Measurements from ENCODE around the gene MTCP1. TPM values are rescaled to one million over a fixed set of nuclear protein-coding genes. Genes with fewer than 3 reads are reported as not detected.

The MTCP1 gene
- total and polyA plus RNA-seq, 2 of the 8 experiments (the other 6 are each of a cell fraction or from before 2014, with no cell fraction given): 1.2 to 12.3 TPM

DNA sequence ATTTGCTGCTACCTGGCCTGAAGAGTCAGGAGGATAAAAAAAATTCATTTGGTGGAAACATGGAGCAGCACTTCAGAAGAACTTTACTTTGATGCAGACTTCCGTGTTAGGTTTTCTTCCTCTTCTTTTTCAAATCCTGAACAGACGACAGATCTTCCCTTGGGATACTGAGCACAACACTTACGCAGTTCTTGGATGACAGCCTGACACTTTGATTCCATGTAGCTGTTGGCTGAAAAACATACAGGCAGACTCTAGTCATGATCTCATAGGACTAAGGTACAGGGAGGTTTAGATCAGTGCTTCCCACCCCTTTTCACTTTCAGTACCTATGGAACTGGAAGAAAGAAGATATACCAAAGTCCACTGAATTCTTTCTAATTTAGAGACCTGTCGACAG is 9.2 kb downstream of the MTCP1 start:
- H2BK5ac ChIP-seq (ENCODE audit: low read depth, low read length): no peak overlapping the region
- no peaks in the 10 kb centered on the region for H3K79me1 ChIP-seq (ENCODE audit: low read depth, low read length)
- H2AFZ ChIP-seq (ENCODE audit: low read length): no peak overlapping the region
- H2BK20ac ChIP-seq (ENCODE audit: low read length): no peak overlapping the region
- no peaks in the 10 kb centered on the region for H4K20me1 ChIP-seq (replicated peaks in 1 of 2; ENCODE audit: control insufficient read depth in 1 of 2, insufficient read depth in 2 of 2, low read length in 2 of 2)
- ChIA-PET CTCF (ENCODE audit: partially characterized antibody) (no interaction called here), POLR2A (ENCODE audit: partially characterized antibody) (no interaction called here)
- no peak overlapping the region for H3K56ac ChIP-seq (replicated peaks; ENCODE audit: insufficient read length, low read depth, low read length)
- no peak overlapping the region for H3K4ac ChIP-seq (replicated peaks; ENCODE audit: insufficient read length, low read depth, low read length)
- no peak overlapping the region for H3K4me2 ChIP-seq (ENCODE audit: insufficient read depth in 1 of 2, low read depth in 2 of 2, low read length in 2 of 2)
- no peak overlapping the region for H2BK12ac ChIP-seq (ENCODE audit: low read depth, low read length)
- H3K9ac ChIP-seq (replicated peaks in 1 of 4; ENCODE audit: extremely low read depth in 1 of 4, low read depth in 3 of 4, low read length in 3 of 4): no peak overlapping the region
- no peak for TF ChIP-seq SUZ12 (IDR thresholded peaks at IDR 0.05; ENCODE audit: low read length)
- no peak for TF ChIP-seq ASH2L (IDR thresholded peaks at IDR 0.05; ENCODE audit: low read length)
- H3K4me3 ChIP-seq (ENCODE audit: extremely low read depth in 1 of 4, insufficient read depth in 2 of 4, low read depth in 3 of 4, low read length in 4 of 4): no peak overlapping the region
- no peak overlapping the region for H3K18ac ChIP-seq (ENCODE audit: extremely low read depth, low read length)
- no peak overlapping the region for H4K5ac ChIP-seq (ENCODE audit: insufficient read length, low read depth, low read length)
- no peak overlapping the region for H2BK120ac ChIP-seq (replicated peaks; ENCODE audit: low read depth, low read length)
- H3K36me3 ChIP-seq (ENCODE audit: control insufficient read depth in 2 of 4, insufficient read depth in 4 of 4, low read length in 3 of 4): peaks cover 0 to 7% (median 0%) of the 10 kb centered on the region in 4 experiments; a peak in 3 of 8 replicates
- no peaks in the 10 kb centered on the region for H3K27me3 ChIP-seq (replicated peaks in 1 of 4; ENCODE audit: control insufficient read depth in 3 of 4, extremely low read depth in 1 of 4, insufficient read depth in 3 of 4, low read length in 3 of 4)
- no peak for DNase-seq (ENCODE audit: low read depth in 1 of 2, low spot score in 2 of 2)
- no peaks in the 10 kb centered on the region for H3K79me2 ChIP-seq (ENCODE audit: control insufficient read depth in 1 of 2, insufficient read depth in 2 of 2, low read length in 2 of 2)
- H3K27ac ChIP-seq (ENCODE audit: low read depth, low read length): no peak overlapping the region
- FAIRE-seq: no peak
- no peak overlapping the region for H3K14ac ChIP-seq (ENCODE audit: insufficient read length)
- no peaks in the 10 kb centered on the region for H3K9me3 ChIP-seq (ENCODE audit: insufficient read depth in 2 of 2, low read depth in 1 of 2, low read length in 1 of 2)
- H3K4me1 ChIP-seq (replicated peaks in 1 of 4; ENCODE audit: control insufficient read depth in 3 of 4, insufficient read depth in 4 of 4, low read length in 3 of 4): no peaks in the 10 kb centered on the region
- H3K23me2 ChIP-seq (ENCODE audit: low read depth, low read length): no peaks in the 10 kb centered on the region
- H4K91ac ChIP-seq (replicated peaks; ENCODE audit: insufficient read length, low read length): no peak overlapping the region
- H3K23ac ChIP-seq (ENCODE audit: insufficient read length): no peak overlapping the region
- 100% methylated on average over 4 of the region's 4 CpGs; no CpG with 5 or more reads in 1 of the 2 experiments for WGBS, 2 experiments (ENCODE audit: extremely low coverage in 1 of 2, insufficient coverage in 1 of 2, insufficient read length in 1 of 2, insufficient replicate concordance in 2 of 2, low coverage in 1 of 2, low lambda C conversion rate in 2 of 2, missing lambda C conversion rate in 1 of 2)
- no peak overlapping the region for H2BK15ac ChIP-seq (ENCODE audit: low read length)
- no peak overlapping the region for H2AK5ac ChIP-seq (ENCODE audit: low read depth, low read length)
- H4K8ac ChIP-seq (ENCODE audit: extremely low read depth, insufficient read depth, low read length): no peak overlapping the region
